SK-N-MC (cell line): Measurements from ENCODE around the gene ATXN7L1.

Source experiments
- EZH2 ChIP-seq: fragments of 200-600 bp; sonication (generic); IDR thresholded peaks from one replicate; pipeline ENCODE4 v1.6.1; 2017; ENCODE audit warnings: antibody characterized with exemption
- FOXP2 ChIP-seq: optimal IDR thresholded peaks from 2 replicates; pipeline ENCODE3; 2011; ENCODE audit warnings: mild to moderate bottlenecking, moderate library complexity; ENCODE audit not compliant: insufficient read depth; ENCODE audit errors: extremely low read length, control extremely low read depth
- POLR2AphosphoS5 ChIP-seq: IDR thresholded peaks from 2 replicates; pipeline ENCODE4 v1.6.1; 2012; ENCODE audit warnings: mild to moderate bottlenecking, low read depth, low read length, borderline replicate concordance

DNA sequence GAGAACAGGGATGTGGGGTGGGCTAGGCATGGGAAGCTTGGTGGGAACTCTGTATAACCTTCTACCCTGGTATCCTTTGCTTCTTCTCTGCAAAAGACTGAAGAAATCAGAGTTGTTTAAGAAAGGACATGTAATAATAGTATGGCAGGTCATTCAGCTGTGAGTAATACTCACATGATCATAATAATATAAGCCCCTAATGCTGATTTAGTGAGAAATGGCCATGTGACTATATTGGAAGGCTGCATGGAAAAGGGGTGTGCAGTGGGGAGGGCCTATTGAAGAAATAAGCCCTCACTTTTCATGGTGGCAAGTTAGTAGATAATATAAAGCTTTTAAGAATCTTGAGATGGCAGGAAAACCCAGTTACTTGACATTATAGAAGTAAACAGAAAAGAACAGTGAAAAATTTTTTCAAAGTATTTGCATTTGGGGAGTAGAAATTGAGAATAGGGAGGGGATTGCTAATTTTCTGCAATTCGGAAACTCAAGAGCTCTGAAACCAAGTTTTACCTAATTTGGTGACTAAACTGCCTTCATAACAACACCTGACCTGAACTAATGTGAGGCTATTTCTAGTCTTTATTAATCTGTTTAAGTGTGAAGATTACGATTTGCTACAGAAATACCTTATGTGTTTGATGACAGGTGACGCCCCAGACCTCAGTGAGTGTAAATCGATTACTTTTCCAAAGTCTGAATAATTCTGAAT lies 44.4 kb downstream of the ATXN7L1 start:
- TF ChIP-seq EZH2 (no peak), POLR2AphosphoS5 (no peak), FOXP2 (no peak)
